Kidney (tissue), 14 donors: ENCODE results near the gene ZNF438. TPM values are rescaled to one million over a fixed set of nuclear protein-coding genes. Genes with fewer than 3 reads are reported as not detected.
"Not testable (repeated sequence)": the region's sequence is repeated elsewhere in the genome, so short reads cannot be mapped to it uniquely, and the experiment has no call there.

Experiments used
- DNase-seq, 5 donors: peaks; one replicate each; pipeline ENCODE4 v3.0.0-alpha.2; 2013 to 2020
- FAIRE-seq: peaks from 2 replicates; lab custom pipeline; 2012; peaks lifted over from hg19 to GRCh38; lab: Jason Lieb, UNC
- H3K27ac ChIP-seq, 2 donors: one replicate each; pipeline ENCODE4 v1.7.0; 2013; ENCODE audit warnings: low read depth in 2 of 2, low read length in 2 of 2, inconsistent platforms in 1 of 2
- H3K27me3 ChIP-seq: one replicate; pipeline ENCODE4 v1.7.1; 2013; ENCODE audit warnings: low read length, inconsistent platforms; ENCODE audit not compliant: control insufficient read depth, insufficient read depth
- H3K36me3 ChIP-seq, 3 donors: one replicate each; pipeline versions ENCODE4 v1.7.0 to v1.7.1; 2013; ENCODE audit warnings: low read length in 3 of 3, control low read depth in 1 of 3, inconsistent platforms in 1 of 3; ENCODE audit not compliant: insufficient read depth in 3 of 3, control insufficient read depth in 2 of 3
- H3K4me1 ChIP-seq, 3 donors: one replicate each; pipeline versions ENCODE4 v1.7.0 to v1.7.1; 2013; ENCODE audit warnings: low read length in 3 of 3, inconsistent platforms in 1 of 3, low read depth in 1 of 3; ENCODE audit not compliant: control insufficient read depth in 2 of 3, insufficient read depth in 2 of 3
- H3K4me3 ChIP-seq, 3 donors: one replicate each; pipeline versions ENCODE4 v1.7.0 to v1.8.1; 2013; ENCODE audit warnings: low read length in 3 of 3, control low read depth in 1 of 3, inconsistent platforms in 1 of 3
- H3K9ac ChIP-seq, 3 donors: one replicate each; pipeline versions ENCODE4 v1.7.0 to v1.7.1; 2013; ENCODE audit warnings: low read length in 3 of 3, control low read depth in 1 of 3, inconsistent platforms in 1 of 3
- H3K9me3 ChIP-seq, 3 donors: one replicate each; pipeline versions ENCODE4 v1.7.0 to v1.7.1; 2013; ENCODE audit warnings: low read length in 3 of 3, control low read depth in 1 of 3, inconsistent platforms in 1 of 3; ENCODE audit not compliant: control insufficient read depth in 2 of 3, insufficient read depth in 1 of 3
- intact Hi-C: fragments of 100-400 bp; cut with DNase I; formaldehyde crosslinking; loops from one replicate; pipeline ENCODE4 v1.11.1; 2022
- polyA plus RNA-seq: library from polyadenylated mRNA; stranded (reverse); fragments of 350-450 nt; fragmentation: Illumina TruSeq; extraction: RNeasy Lipid Tissue Mini Kit (QIAGEN cat#74804); gene quantifications from one replicate; pipeline ENCODE4 v1.2.3, GENCODE V29; 2014; ENCODE audit warnings: low read depth, low replicate concordance; ENCODE audit not compliant: insufficient read depth
- total RNA-seq: library from RNA; stranded (reverse); fragmentation: NEBNext Ultra II Directional; extraction: Animal tissue kit (Norgen Biotek cat#: 25700); gene quantifications from one replicate; pipeline ENCODE4 v1.2.1, GENCODE V29; 2021
- TF ChIP-seq, protein P1 (sequence below): IDR thresholded peaks from 3 replicates; pipeline ENCODE4 v1.5.1; 2012; ENCODE audit warnings: mild to moderate bottlenecking, moderate library complexity, borderline replicate concordance; ENCODE audit not compliant: insufficient read depth; ENCODE audit errors: extremely low read depth
- donor health status: control.
- donor health status: control.
- donor health status: control.
- donor health status: control.
- donor health status: control.
- donor health status: DM: yes; HTN: yes; CAD: no.
- donor health status: Normal renal cell carcinoma (clear cell type).

ZNF438 gene
- total and polyA plus RNA-seq, 2 donors from 2014 or later: 5.9 to 9.9 TPM

- FAIRE-seq: no peak
- H3K4me1 ChIP-seq: peaks cover 0 to 3% (median 1%) of the 10 kb centered on the region in 3 donors
- intact Hi-C loops: no loop called here
- TF ChIP-seq, protein P1, sequence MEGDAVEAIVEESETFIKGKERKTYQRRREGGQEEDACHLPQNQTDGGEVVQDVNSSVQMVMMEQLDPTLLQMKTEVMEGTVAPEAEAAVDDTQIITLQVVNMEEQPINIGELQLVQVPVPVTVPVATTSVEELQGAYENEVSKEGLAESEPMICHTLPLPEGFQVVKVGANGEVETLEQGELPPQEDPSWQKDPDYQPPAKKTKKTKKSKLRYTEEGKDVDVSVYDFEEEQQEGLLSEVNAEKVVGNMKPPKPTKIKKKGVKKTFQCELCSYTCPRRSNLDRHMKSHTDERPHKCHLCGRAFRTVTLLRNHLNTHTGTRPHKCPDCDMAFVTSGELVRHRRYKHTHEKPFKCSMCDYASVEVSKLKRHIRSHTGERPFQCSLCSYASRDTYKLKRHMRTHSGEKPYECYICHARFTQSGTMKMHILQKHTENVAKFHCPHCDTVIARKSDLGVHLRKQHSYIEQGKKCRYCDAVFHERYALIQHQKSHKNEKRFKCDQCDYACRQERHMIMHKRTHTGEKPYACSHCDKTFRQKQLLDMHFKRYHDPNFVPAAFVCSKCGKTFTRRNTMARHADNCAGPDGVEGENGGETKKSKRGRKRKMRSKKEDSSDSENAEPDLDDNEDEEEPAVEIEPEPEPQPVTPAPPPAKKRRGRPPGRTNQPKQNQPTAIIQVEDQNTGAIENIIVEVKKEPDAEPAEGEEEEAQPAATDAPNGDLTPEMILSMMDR: no peak
- no peaks in the 10 kb centered on the region for H3K36me3 ChIP-seq
- no peak overlapping the region for H3K27ac ChIP-seq
- no peak overlapping the region for H3K4me3 ChIP-seq
- no peaks in the 10 kb centered on the region for H3K27me3 ChIP-seq
- no peaks in the 10 kb centered on the region for H3K9me3 ChIP-seq
- H3K9ac ChIP-seq: no peak overlapping the region
- DNase-seq: no peak
These were observed 45.6 kb downstream of the ZNF438 start for GRCh38 chr10:30986053-30986555.

DNA sequence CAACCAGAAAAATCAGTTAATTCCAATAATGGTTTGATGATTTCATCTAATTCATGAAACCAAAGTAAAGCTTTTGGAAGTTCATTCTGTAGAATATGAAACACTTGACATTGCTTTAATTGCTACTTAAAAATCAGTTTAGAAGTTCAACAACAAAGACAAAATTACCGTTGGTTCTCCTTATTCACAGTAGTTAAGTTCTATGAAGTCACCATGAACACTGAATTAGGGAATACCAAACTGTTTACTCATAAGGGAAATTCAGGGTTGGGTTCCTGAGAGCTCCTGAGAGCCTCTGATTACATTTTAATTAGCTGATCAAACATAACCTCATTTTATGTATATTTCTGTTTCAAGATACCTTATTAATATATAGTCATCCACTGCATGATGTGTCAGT, 46.2 kb downstream of the ZNF438 start:
- DNase-seq (no peak), FAIRE-seq (no peak)
- H3K4me1 ChIP-seq: peaks cover 0 to 5% (median 4%) of the 10 kb centered on the region in 3 donors
- H3K9me3 ChIP-seq: no peaks in the 10 kb centered on the region
- H3K27ac ChIP-seq: no peak overlapping the region
- intact Hi-C loops: no loop called here
- H3K36me3 ChIP-seq: no peaks in the 10 kb centered on the region
- no peak overlapping the region for H3K9ac ChIP-seq
- H3K4me3 ChIP-seq: no peak overlapping the region
- TF ChIP-seq, protein P1: no peak
- no peaks in the 10 kb centered on the region for H3K27me3 ChIP-seq

GRCh38 chr10:30984563-30985328, 46.9 kb downstream of the ZNF438 start:
- H3K4me3 ChIP-seq: no peak overlapping the region
- H3K27me3 ChIP-seq: no peaks in the 10 kb centered on the region
- FAIRE-seq (peak; percentile 89), DNase-seq (no peak)
- H3K4me1 ChIP-seq: peaks cover 0 to 5% (median 4%) of the 10 kb centered on the region in 3 donors
- TF ChIP-seq, protein P1: no peak
- no peaks in the 10 kb centered on the region for H3K9me3 ChIP-seq
- H3K36me3 ChIP-seq: no peaks in the 10 kb centered on the region
- intact Hi-C loops: no loop called here
- no peak overlapping the region for H3K27ac ChIP-seq
- no peak overlapping the region for H3K9ac ChIP-seq

- H3K4me3 ChIP-seq, H3K4me1 ChIP-seq, intact Hi-C loops, H3K9ac ChIP-seq, H3K36me3 ChIP-seq, FAIRE-seq, H3K27me3 ChIP-seq, H3K27ac ChIP-seq, DNase-seq, H3K9me3 ChIP-seq: not testable (repeated sequence)
These were observed 48.5 kb downstream of the ZNF438 start for GRCh38 chr10:30983209-30983608.
